ENCODE data around the gene SRRM4.
"Not testable (repeated sequence)": the region's sequence is repeated elsewhere in the genome, so short reads cannot be mapped to it uniquely, and the experiment has no call there.

The SRRM4 gene

GRCh38 chr12:119008691-119009221 is 27.4 kb downstream of the SRRM4 start:
- no peak for DNase-seq

GRCh38 chr12:119011231-119011630 is 29.9 kb downstream of the SRRM4 start:
- DNase-seq = no peak

- DNase-seq = no peak
These were observed 30.8 kb downstream of the SRRM4 start for GRCh38 chr12:119012179-119012578.

- DNase-seq = no peak
These were observed 31.7 kb downstream of the SRRM4 start for GRCh38 chr12:119013023-119013422.

- no peak for DNase-seq
These were observed 33.0 kb downstream of the SRRM4 start for GRCh38 chr12:119014368-119014767.

GRCh38 chr12:119016715-119017114 is 35.4 kb downstream of the SRRM4 start:
- DNase-seq = no peak

- DNase-seq = no peak
These were observed 37.8 kb downstream of the SRRM4 start for GRCh38 chr12:119019166-119019565.

GRCh38 chr12:119020406-119021360 is 39.3 kb downstream of the SRRM4 start:
- DNase-seq = no peak

GRCh38 chr12:119024356-119024755 is 43.0 kb downstream of the SRRM4 start:
- DNase-seq = no peak

GRCh38 chr12:119025786-119026185 is 44.4 kb downstream of the SRRM4 start:
- no peak for DNase-seq

- DNase-seq = not testable (repeated sequence)
These were observed 52.0 kb downstream of the SRRM4 start for GRCh38 chr12:119033332-119033731.

- no peak for DNase-seq
These were observed 55.8 kb downstream of the SRRM4 start for GRCh38 chr12:119036878-119037825.

- DNase-seq = no peak
These were observed 62.8 kb downstream of the SRRM4 start for GRCh38 chr12:119044094-119044493.

- no peak for DNase-seq
These were observed 66.3 kb downstream of the SRRM4 start for GRCh38 chr12:119047641-119048040.

- no peak for DNase-seq
These were observed 69.3 kb downstream of the SRRM4 start for GRCh38 chr12:119050663-119051062.

GRCh38 chr12:119051474-119051873 is 70.1 kb downstream of the SRRM4 start:
- DNase-seq = no peak

- no peak for DNase-seq
These were observed 70.7 kb downstream of the SRRM4 start for GRCh38 chr12:119052001-119052400.

GRCh38 chr12:119055977-119056376 is 74.6 kb downstream of the SRRM4 start:
- DNase-seq = no peak

GRCh38 chr12:119060847-119061796 is 79.8 kb downstream of the SRRM4 start:
- DNase-seq = no peak

- no peak for DNase-seq
These were observed 87.0 kb downstream of the SRRM4 start for GRCh38 chr12:119068129-119068856.

- no peak for DNase-seq
These were observed 87.9 kb downstream of the SRRM4 start for GRCh38 chr12:119069147-119069642.
